Measurements from ENCODE around the gene PRR23B.

PRR23B gene

GRCh38 chr3:138995706-138996105 is 25.0 kb downstream of the PRR23B start:
- TF ChIP-seq ZFX (IDR thresholded peaks at IDR 0.05; ENCODE audit: borderline replicate concordance) (no peak), CTCF (IDR thresholded peaks at IDR 0.05) (no peak)
- H3K27ac ChIP-seq: no peak overlapping the region

GRCh38 chr3:138987181-138987580 is 33.5 kb downstream of the PRR23B start:
- TF ChIP-seq ZFX (IDR thresholded peaks at IDR 0.05; ENCODE audit: borderline replicate concordance): no peak
- TF ChIP-seq CTCF (IDR thresholded peaks at IDR 0.05): no peak
- no peak overlapping the region for H3K27ac ChIP-seq

DNA sequence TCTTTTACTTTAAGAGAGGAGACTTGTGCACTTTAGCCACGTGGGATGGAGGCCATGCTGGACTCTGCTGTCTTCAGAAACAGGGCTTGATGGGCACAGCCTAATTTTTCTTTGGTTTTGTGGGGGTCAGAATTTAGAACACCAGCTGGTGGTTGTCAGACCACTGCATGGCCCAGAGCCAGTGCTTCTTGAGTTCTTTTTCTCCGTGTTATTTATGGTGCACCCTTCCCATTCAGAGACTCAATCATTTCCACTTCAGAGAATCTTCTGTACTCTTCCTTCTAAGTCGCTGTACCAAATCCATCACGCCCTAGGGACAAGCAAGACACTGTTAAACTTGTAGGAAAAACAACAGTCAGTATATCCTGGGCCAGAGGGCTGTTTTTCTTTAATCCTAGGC is 34.8 kb downstream of the PRR23B start:
- TF ChIP-seq CTCF (IDR thresholded peaks at IDR 0.05): no peak
- no peak for TF ChIP-seq ZFX (IDR thresholded peaks at IDR 0.05; ENCODE audit: borderline replicate concordance)
- H3K27ac ChIP-seq: no peak overlapping the region

GRCh38 chr3:138984816-138985215 is 35.9 kb downstream of the PRR23B start:
- H3K27ac ChIP-seq: no peak overlapping the region
- TF ChIP-seq ZFX (IDR thresholded peaks at IDR 0.05; ENCODE audit: borderline replicate concordance) (no peak), CTCF (IDR thresholded peaks at IDR 0.05) (no peak)

GRCh38 chr3:138976047-138976446 is 44.7 kb downstream of the PRR23B start:
- no peak overlapping the region for H3K27ac ChIP-seq
- no peak for TF ChIP-seq CTCF (IDR thresholded peaks at IDR 0.05)
- TF ChIP-seq ZFX (IDR thresholded peaks at IDR 0.05; ENCODE audit: borderline replicate concordance): no peak

GRCh38 chr3:138975351-138975750 is 45.4 kb downstream of the PRR23B start:
- TF ChIP-seq CTCF (IDR thresholded peaks at IDR 0.05): no peak
- TF ChIP-seq ZFX (IDR thresholded peaks at IDR 0.05; ENCODE audit: borderline replicate concordance): no peak
- H3K27ac ChIP-seq: no peak overlapping the region

GRCh38 chr3:138974462-138974861 is 46.3 kb downstream of the PRR23B start:
- no peak overlapping the region for H3K27ac ChIP-seq
- no peak for TF ChIP-seq ZFX (IDR thresholded peaks at IDR 0.05; ENCODE audit: borderline replicate concordance)
- TF ChIP-seq CTCF (IDR thresholded peaks at IDR 0.05): no peak

All from 22Rv1 (cell line).